Common myeloid progenitor, CD34-positive (primary cell): ENCODE measurements around the gene PBX1.

ENCODE experiments used
- CTCF ChIA-PET: fragments of 350-600 bp; sonication (Branson Sonifier 250); formaldehyde crosslinking; loops from one replicate; lab custom pipeline; 2021; ENCODE audit warnings: antibody characterized with exemption; lab: Charles Lee
- POLR2A ChIA-PET: fragments of 350-600 bp; sonication (Branson Sonifier 250); formaldehyde crosslinking; loops from one replicate; lab custom pipeline; 2021; ENCODE audit warnings: antibody characterized with exemption; lab: Charles Lee
- DNase-seq, 3 donors: peaks; one replicate each; pipeline versions ENCODE4 v3.0.0 to v3.0.0-alpha.2; 2013
- H3K27ac ChIP-seq, 2 experiments: 1 replicate in 1 of 2; 2 replicates in 1 of 2; pipeline ENCODE4 v1.7.0; 2013; ENCODE audit warnings: inconsistent platforms in 2 of 2, low read length in 2 of 2, mild to moderate bottlenecking in 2 of 2, low read depth in 1 of 2, moderate library complexity in 1 of 2; ENCODE audit not compliant: severe bottlenecking in 2 of 2, insufficient read depth in 1 of 2, poor library complexity in 1 of 2
- H3K27me3 ChIP-seq, 5 experiments: replicated peaks in 2 of 5; 1 replicate in 3 of 5; 2 replicates in 2 of 5; pipeline versions ENCODE4 v1.6.1 to v1.7.0; 2013; ENCODE audit warnings: low read length in 4 of 5, mild to moderate bottlenecking in 2 of 5, moderate library complexity in 2 of 5, inconsistent platforms in 1 of 5; ENCODE audit not compliant: insufficient read depth in 5 of 5, control insufficient read depth in 4 of 5
- H3K36me3 ChIP-seq, 4 experiments: 1 replicate in 2 of 4; 2 replicates in 2 of 4; pipeline versions ENCODE4 v1.6.1 to v1.7.0; 2013; ENCODE audit warnings: low read length in 3 of 4, control low read depth in 1 of 4, mild to moderate bottlenecking in 1 of 4; ENCODE audit not compliant: control insufficient read depth in 4 of 4, insufficient read depth in 4 of 4
- H3K4me1 ChIP-seq, 4 experiments: 1 replicate in 3 of 4; 2 replicates in 1 of 4; pipeline versions ENCODE4 v1.6.1 to v1.7.1; 2013; ENCODE audit warnings: low read length in 3 of 4, mild to moderate bottlenecking in 3 of 4, control low read depth in 1 of 4, inconsistent platforms in 1 of 4, moderate library complexity in 1 of 4; ENCODE audit not compliant: control insufficient read depth in 4 of 4, insufficient read depth in 4 of 4; ENCODE audit errors: control extremely low read depth in 1 of 4
- H3K4me3 ChIP-seq, 7 experiments: 1 replicate in 4 of 7; 2 replicates in 3 of 7; pipeline versions ENCODE4 v1.5.1 to v1.7.0; 2013; ENCODE audit warnings: mild to moderate bottlenecking in 7 of 7, low read length in 6 of 7, moderate library complexity in 6 of 7, inconsistent platforms in 2 of 7, low read depth in 2 of 7, control low read depth in 1 of 7; ENCODE audit not compliant: insufficient read depth in 4 of 7, control insufficient read depth in 1 of 7; ENCODE audit errors: extremely low read depth in 1 of 7
- H3K9me3 ChIP-seq, 5 experiments: 1 replicate in 4 of 5; 2 replicates in 1 of 5; pipeline versions ENCODE4 v1.6.1 to v1.7.1; 2013; ENCODE audit warnings: low read length in 4 of 5, mild to moderate bottlenecking in 2 of 5, inconsistent platforms in 1 of 5, low read depth in 1 of 5, moderate library complexity in 1 of 5; ENCODE audit not compliant: control insufficient read depth in 4 of 5, insufficient read depth in 2 of 5; ENCODE audit errors: control extremely low read depth in 1 of 5
- WGBS: methylation state at CpG from one replicate; pipeline ENCODE4 v1.1.5; 2013; ENCODE audit not compliant: insufficient coverage; 5-methylcytosine and 5-hydroxymethylcytosine counted together

PBX1 gene

DNA sequence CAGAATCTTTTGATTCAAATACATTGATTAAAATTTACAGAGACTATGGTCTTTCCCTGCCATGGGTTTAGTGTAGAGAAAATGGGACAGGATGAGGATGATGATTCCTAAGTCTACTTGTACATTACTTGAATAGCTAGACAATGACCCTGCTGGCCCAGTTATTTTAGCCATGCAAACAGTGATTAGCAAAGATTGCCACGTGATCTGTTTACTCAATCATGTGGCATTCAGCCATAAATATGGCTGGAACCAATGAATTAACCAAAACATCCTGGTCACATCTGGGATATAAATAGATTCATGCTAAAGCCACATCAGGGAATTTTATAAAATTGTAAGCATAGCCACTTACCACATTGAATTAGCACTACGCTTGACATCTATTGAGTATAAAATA, 167.3 kb downstream of the PBX1 start:
- Histone ChIP-seq H3K27me3 (peaks cover 0 to 18% (median 0%) of the 10 kb centered on the region in 5 experiments), H3K4me1 (peaks cover 5 to 37% (median 9%) of the 10 kb centered on the region in 4 experiments), H3K4me3 (no peak overlapping the region), H3K27ac (no peak overlapping the region), H3K9me3 (no peaks in the 10 kb centered on the region), H3K36me3 (no peaks in the 10 kb centered on the region)
- DNase-seq, result no peak
- CTCF ChIA-PET, result interaction anchor here (1.0 to 1.4 kb wide), 3 partner anchors 12 to 162 kb away, joined by 3 to 4 read pairs (median 3); no protein-coding TSS in a partner anchor
- POLR2A ChIA-PET, result no interaction called here
- WGBS, result 100% methylated on average over 1 of the region's 2 CpGs

GRCh38 chr1:164728719-164729118, 169.7 kb downstream of the PBX1 start:
- Histone ChIP-seq H3K36me3 (no peaks in the 10 kb centered on the region), H3K4me3 (no peak overlapping the region), H3K27ac (no peak overlapping the region), H3K27me3 (peaks cover 0 to 3% (median 0%) of the 10 kb centered on the region in 5 experiments), H3K4me1 (peaks cover 0 to 18% (median 4%) of the 10 kb centered on the region in 4 experiments), H3K9me3 (no peaks in the 10 kb centered on the region)
- POLR2A ChIA-PET, result no interaction called here
- DNase-seq, result peak in 2 of 3 donors; percentile 52 to 80
- 55% methylated on average over 4 of the region's 5 CpGs for WGBS
- CTCF ChIA-PET, result no interaction called here

DNA sequence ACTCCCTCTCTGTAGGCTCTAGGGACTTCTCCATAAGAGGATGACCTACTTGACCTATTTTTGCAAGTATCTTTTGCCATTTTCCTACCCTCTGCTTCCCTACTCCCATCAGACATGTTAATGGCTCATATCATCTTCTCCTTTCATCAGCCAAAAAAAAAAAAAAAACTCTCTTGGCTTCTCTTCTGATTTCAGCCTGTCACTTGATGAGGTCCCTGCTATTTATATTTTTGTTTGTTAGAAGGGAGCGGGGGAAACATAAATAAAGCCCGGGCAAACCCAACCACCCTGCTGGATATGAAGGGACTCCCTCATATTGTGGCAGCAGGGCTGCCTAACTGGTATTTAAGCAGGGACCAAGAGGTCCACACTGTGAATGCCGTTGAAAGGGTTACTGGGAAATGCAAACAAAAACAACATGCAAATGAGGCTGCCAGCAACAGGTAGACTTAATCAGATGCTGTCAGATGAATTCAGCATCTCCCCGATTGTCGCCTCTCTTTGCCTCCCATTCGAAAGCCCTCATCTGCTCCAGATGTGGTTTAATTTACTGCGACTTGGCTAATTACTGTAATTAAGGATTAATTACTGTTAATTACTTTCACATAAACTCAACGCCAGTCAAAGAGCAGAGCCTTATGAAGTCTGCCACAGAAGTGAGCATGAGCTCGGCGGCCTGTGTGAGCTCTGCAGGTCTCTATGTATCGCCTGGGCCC, 172.3 kb downstream of the PBX1 start:
- H3K36me3 ChIP-seq, result no peaks in the 10 kb centered on the region
- 96% methylated on average over 7 of the region's 11 CpGs for WGBS
- POLR2A ChIA-PET, result no interaction called here

DNA sequence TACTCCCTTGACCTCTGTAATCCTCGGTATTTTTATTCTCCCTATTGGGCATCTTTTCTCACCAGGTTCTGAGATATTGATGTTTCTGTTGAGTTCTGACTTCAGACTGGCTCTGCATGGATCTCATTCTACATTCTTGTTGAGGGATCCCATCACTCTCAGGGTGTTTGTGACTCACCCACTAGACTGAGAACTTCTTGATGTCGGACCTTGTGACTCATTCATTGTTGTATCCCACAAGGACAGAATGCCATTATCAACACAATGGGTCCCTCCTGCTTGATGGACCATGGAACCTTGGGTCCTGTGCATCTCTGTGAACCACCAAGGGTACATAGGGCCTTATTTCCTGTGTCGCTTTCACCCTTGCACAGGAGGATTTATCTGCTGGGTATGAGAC, 174.1 kb downstream of the PBX1 start:
- peaks cover 0 to 8% (median 0%) of the 10 kb centered on the region in 4 experiments for H3K4me1 ChIP-seq
- 93% methylated on average over 3 of the region's 3 CpGs for WGBS
- ChIA-PET CTCF (no interaction called here), POLR2A (no interaction called here)
- DNase-seq, result no peak
- no peak overlapping the region for H3K27ac ChIP-seq
- no peaks in the 10 kb centered on the region for H3K36me3 ChIP-seq
- no peak overlapping the region for H3K4me3 ChIP-seq
- H3K9me3 ChIP-seq, result no peaks in the 10 kb centered on the region
- no peaks in the 10 kb centered on the region for H3K27me3 ChIP-seq

More for the DNA sequence above, 172.3 kb downstream of the PBX1 start:
- H3K4me3 ChIP-seq, result no peak overlapping the region
- peaks cover 0 to 8% (median 0%) of the 10 kb centered on the region in 4 experiments for H3K4me1 ChIP-seq
- CTCF ChIA-PET, result no interaction called here
- H3K27ac ChIP-seq, result no peak overlapping the region
- DNase-seq, result no peak
- H3K27me3 ChIP-seq, result no peaks in the 10 kb centered on the region
- no peaks in the 10 kb centered on the region for H3K9me3 ChIP-seq

- WGBS, result 100% methylated on average over 2 of the region's 4 CpGs
- ChIA-PET CTCF (no interaction called here), POLR2A (no interaction called here)
Observed at GRCh38 chr1:164733734-164734133, 174.8 kb downstream of the PBX1 start.

DNA sequence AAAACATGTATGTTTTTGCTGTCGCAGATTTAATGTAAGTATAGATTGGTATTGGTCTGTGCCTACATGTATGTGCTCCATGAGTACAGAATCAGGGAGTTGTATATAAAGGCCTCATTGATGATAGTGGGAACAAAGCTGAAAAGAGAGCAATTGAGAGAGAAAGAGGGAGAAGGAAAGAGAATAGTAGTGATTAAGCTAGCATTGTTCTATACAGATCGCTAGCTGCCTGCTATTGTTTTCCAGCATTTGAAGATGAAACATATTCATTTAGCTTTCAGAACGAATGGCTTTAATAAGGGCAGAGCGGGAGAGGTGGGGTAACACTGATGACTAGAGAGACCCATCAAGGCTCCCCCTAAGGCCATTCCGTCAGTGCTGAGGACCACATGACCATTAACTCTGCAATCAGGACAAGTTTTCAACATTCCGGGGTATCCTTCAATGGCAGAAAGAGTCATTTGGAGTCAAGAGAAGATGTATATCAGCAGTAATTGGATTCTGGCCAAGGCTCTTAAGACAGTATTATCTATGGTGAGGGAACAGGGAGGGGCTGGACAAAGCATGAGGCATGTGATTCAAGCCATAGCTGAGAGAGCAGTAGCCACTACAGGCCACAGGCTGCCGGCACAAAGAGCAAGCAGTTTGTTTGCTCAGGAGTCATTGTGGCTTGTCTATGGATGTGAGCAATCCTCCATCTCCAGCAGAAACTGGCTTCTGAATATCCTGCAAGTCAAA, 176.5 kb downstream of the PBX1 start:
- CTCF ChIA-PET, result no interaction called here
- no peaks in the 10 kb centered on the region for H3K36me3 ChIP-seq
- H3K4me1 ChIP-seq, result no peaks in the 10 kb centered on the region
- POLR2A ChIA-PET, result no interaction called here
- WGBS, result 100% methylated on average over 7 of the region's 7 CpGs
- H3K27me3 ChIP-seq, result no peaks in the 10 kb centered on the region
- no peak for DNase-seq
- no peak overlapping the region for H3K4me3 ChIP-seq
- no peak overlapping the region for H3K27ac ChIP-seq
- no peaks in the 10 kb centered on the region for H3K9me3 ChIP-seq

More at GRCh38 chr1:164733734-164734133, 174.8 kb downstream of the PBX1 start:
- H3K27me3 ChIP-seq, result no peaks in the 10 kb centered on the region
- H3K4me1 ChIP-seq, result peaks cover 0 to 4% (median 0%) of the 10 kb centered on the region in 4 experiments
- no peaks in the 10 kb centered on the region for H3K36me3 ChIP-seq
- H3K9me3 ChIP-seq, result no peaks in the 10 kb centered on the region
- H3K27ac ChIP-seq, result no peak overlapping the region
- DNase-seq, result no peak
- no peak overlapping the region for H3K4me3 ChIP-seq

- 90% methylated on average over 2 of the region's 8 CpGs for whole genome bisulfite sequencing
- Histone ChIP-seq H3K27ac (no peak overlapping the region), H3K9me3 (no peaks in the 10 kb centered on the region), H3K27me3 (no peaks in the 10 kb centered on the region), H3K4me3 (no peak overlapping the region), H3K36me3 (no peaks in the 10 kb centered on the region), H3K4me1 (no peaks in the 10 kb centered on the region)
- ChIA-PET CTCF (no interaction called here), POLR2A (no interaction called here)
- no peak for DNase-seq
Observed at GRCh38 chr1:164736137-164736536, 177.2 kb downstream of the PBX1 start.
